HG03097 (cell line): ENCODE measurements around the gene UBE2O.

Experiments used
- ATAC-seq: cut with Tn5 transposase; IDR thresholded peaks from one replicate; pipeline ENCODE4 v1.9.1; 2021; ENCODE audit not compliant: unreplicated experiment, low FRiP score

The UBE2O gene

DNA sequence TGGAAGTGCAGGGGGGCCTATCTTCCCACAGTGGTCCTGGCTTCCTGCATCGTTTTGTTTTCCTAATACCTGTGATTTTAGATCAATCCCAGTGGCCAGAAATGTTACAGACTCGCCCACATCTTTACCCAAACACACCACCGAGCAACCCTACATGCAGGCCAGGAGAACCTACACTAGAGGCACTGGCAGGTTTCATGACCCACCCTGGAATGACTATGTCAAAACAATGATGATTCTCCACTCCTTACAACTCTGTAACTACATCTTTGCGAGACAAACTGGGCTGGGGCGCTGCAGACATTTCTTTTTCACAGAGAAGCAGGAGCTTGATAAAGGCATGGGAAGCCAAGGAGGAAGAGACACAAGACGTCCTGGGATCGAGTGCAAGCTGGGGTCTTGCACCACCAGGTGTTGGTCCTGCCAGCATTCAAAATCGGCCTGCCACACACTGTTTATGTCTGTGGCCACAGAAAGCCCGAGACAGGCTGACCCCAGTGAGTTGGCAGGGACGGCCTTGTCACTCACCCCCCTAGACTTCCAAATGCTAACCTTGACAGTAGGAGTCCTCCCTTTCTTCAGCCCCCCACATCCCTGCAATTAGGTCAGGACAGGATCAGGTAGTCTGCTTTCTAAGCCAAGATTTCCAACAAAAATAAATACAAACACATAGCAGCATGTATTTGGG, 32.5 kb downstream of the UBE2O start:
- no peak for ATAC-seq

- no peak for ATAC-seq
These were observed 33.2 kb downstream of the UBE2O start for GRCh38 chr17:76419576-76420260.

- no peak for ATAC-seq
These were observed 35.3 kb downstream of the UBE2O start for GRCh38 chr17:76417499-76418143.

- no peak for ATAC-seq
These were observed 36.1 kb downstream of the UBE2O start for GRCh38 chr17:76416899-76417298.

DNA sequence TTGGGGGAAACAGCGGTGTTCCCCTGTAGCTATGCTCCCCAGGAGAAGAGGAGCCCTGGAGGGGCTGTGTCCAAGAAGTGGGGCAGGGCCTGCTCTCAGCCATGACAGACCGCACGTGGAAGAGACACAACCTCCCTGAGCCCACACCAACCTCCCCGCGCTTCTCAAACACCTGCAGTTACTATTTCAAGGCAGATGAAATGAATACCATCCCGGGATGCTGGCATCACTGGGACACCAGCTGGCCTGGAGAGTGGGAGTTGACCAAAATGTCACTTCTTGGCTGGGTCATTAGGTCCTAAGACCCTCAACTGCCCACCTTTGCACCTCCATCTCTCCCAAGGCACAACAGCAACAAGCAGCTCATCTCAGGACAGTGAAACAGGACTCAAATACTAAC, 36.5 kb downstream of the UBE2O start:
- ATAC-seq, result no peak

DNA sequence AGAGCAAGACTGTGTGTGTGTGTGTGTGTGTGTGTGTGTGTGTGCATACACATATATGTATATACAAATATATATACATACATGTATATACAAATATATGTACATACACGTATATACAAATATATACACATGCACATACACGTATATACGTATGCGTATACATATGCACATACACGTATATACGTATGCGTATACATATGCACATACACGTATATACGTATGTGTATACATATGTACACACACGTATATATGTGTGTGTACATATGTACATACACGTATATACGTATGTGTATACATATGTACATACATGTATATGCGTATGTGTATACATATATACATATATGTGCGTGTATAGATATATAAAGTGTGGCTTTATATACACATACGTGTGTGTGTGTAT, 37.2 kb downstream of the UBE2O start:
- ATAC-seq, result no peak

DNA sequence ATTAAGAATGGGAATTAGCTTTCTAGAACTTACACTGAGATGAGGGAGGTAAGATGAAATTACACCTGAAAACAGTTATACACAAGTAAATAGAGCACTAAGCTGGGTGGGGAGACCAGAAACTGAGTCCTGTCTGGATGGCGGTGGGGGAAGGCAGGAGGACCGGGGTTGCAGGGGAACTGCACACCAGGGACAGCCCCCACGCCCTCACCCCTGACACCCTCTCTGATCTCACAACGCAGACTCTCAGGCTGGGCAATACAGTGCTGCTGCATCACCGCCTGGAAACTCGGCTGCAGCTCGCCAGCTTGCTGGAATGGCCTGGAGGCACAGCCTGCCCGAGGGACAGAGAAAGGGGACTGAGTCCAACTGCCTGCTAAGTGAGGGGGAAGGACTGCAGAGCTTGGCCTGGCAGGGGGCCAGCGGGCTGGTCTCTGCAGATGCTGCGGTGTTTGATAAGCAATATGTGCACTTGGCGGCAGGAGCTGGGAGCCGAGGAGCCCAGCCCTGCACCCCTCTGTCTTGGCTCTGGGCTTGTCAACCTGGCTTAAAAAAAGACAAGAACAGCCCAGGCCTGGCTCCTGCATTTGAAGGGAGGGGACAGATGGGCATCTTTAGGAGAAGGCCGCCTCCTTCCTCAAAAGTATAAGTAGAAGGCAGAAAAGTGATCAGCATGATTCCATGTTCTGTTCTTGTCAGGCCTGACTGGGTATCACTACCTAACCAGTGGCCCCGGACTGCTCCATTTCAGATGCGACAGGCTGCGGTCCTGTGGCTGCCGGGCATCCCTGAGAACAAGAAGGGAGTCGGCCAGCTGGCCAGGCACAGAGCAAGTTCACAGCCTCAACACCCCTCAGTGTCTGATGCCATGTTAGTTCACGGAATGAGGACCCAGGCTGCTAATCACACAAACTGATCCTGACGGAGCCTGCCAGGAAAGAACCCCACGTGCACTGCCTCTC, 38.3 kb downstream of the UBE2O start:
- no peak for ATAC-seq

DNA sequence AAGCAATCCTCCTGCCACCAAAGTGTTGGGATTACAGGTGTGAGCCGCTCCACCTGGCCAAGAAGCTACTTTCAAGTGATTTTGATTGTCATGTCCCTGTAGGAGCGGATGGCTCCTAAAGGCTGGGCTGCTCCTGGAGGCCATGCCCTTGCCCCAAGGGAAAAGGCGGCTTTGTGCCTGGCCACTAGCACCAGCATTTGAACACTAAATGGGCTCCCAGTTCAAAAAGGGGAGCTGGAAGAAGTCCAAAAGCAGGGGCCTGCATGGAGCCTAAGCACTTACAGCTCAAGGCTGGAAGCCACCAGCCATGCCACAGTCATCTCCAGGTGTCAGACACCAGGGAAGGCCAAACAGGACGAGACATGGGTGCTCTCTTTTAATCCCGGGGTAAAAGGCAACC, 41.7 kb downstream of the UBE2O start:
- ATAC-seq, result no peak

- no peak for ATAC-seq
These were observed 42.5 kb downstream of the UBE2O start for GRCh38 chr17:76410328-76410965.

- no peak for ATAC-seq
These were observed 44.7 kb downstream of the UBE2O start for GRCh38 chr17:76408037-76408849.

DNA sequence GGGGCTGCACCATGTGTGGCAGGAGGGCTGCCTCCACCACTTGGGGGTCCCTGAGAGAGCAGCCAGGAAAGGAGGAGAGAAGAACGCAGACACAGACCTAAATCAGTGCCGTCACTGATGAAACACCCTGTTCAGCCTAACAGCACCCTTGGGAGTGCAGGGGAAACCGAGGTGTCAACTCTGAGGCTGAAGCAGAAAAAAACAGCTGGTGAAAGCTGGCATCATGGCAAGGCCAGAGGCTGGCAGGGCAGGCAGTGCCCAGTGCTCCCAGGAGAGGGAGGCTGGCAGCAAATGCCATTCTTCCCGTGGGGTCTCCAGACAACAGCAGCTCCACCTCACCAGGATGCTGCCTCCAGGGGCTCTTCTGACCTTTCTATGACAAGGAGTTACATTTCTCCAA, 45.4 kb downstream of the UBE2O start:
- no peak for ATAC-seq

DNA sequence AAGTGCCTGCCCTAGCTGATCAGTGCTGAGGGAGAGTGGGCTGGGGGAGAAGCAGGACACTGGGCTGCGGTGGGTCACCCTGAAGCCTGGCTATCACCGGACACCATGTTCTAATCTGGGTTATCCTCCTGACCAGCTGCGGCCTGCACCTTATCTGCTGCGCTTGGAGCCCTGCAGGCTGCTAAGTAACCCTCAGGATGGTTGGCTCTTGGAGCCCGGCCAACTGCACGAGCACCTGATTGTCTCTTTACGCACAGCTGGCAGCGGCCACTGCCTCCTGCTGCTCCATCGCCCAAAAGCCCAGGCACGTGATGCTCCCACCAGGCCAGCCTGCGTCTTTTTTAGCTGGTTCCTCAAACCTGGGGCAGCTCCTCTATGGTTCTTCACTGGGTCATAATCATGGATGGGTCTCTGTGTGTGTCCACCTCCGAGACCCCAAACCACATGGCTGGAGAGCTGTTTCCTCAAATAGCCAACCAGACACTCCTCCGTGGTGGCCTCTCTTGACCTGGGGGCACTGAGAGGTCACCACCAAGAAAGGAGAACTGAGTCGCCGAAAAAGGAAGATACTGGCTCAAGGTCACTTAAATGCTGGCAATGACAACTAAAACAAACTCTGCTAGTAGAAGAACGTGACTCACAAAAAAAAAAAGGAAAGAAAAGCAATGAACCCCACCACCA, 46.8 kb downstream of the UBE2O start:
- ATAC-seq, result no peak

- ATAC-seq, result no peak
These were observed 47.4 kb downstream of the UBE2O start for GRCh38 chr17:76405607-76405966.

- ATAC-seq, result no peak
These were observed 47.9 kb downstream of the UBE2O start for GRCh38 chr17:76404976-76405563.

GRCh38 chr17:76404256-76404655, 48.7 kb downstream of the UBE2O start:
- no peak for ATAC-seq

DNA sequence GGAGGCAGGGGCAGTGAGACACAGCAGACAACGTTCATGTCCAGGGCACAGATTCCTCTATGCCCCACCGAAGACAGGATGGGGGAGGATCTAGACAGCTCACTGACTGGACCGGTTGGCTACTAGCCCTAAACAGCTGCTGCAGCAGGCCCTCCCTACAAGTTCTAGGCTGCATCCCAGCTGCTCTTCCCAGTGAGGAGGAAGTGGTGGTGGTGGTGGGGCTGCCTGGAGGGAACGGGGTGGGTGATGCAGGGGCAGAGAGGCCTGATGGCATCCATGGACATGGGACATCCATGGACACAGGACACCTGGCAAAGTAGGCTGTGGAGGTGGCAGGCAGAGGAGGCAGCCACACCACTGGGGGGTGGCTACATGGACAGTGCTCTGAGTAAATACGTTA, 50.2 kb downstream of the UBE2O start:
- ATAC-seq, result no peak

DNA sequence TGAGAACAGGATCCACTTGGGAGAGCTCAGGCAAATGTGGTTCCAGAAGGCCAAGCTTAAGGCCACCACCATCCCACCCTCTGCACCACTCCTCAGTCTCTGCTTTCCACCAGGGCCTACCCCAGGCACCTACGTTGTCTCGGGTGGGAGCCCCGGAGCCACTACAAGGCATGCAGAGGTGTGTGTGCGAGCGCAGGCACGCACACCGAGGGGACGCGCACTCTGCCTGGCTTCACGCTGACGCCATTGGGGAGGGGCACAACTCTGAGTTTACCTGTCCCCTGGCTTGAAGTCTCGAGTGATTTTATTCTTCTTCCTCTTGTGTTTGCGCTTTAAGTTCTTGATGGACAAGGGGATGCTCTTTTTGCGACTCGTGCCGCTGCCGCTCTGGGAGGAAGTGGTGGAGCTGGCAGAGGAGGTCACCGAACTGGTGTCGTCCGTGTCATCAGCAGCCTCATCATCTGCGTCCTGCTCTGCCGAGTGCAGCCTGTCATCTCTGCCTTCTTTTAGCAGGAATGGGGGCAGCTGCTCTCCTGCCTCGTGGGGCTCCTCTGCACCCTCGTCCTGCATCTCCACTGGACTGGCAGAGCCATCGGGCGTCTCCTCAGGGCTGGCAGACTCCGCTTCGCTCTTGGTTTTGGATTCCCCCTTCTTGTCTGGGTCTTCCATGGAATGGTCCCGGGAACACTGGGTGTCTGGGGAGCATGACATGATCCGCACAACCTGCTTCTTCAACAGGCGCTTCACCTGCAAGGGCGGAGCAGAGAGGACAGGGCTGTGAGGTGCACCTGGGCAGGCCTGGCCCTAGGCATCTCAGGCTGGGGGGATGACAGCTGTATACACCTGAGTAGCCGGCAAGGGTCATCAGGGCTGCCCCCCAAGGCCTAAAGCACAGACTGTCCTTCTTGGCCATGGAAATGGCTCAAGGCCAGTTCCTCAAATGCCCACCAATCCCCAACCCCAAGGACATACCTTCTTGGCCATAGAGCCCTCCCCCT, 53.5 kb downstream of the UBE2O start:
- ATAC-seq, result no peak
